IMR-90 (cell line): Measurements from ENCODE around the gene TMEM107. TPM values are rescaled to one million over a fixed set of nuclear protein-coding genes. Genes with fewer than 3 reads are reported as not detected.

ENCODE experiments used
- ATAC-seq: fragments of 200-7000 bp; cut with Tn5 transposase; 2 replicates; pipeline ENCODE4 v1.9.1; 2020; ENCODE audit warnings: low read depth, mild to moderate bottlenecking, moderate library complexity
- BruUV-seq: library from RNA; stranded (reverse); fragments of 400-500 nt; replicated peaks from 2 replicates; lab custom pipeline; 2021; lab: Mats Ljungman, UMichigan
- CTCF ChIA-PET: fragments of 300-600 bp; formaldehyde crosslinking; extraction: SDS; loops from one replicate; lab custom pipeline; 2021; ENCODE audit warnings: antibody characterized with exemption; lab: Yijun Ruan, JAX
- POLR2A ChIA-PET: fragments of 300-600 bp; sonication (Branson Sonifier 250); formaldehyde crosslinking; loops from one replicate; lab custom pipeline; 2022; ENCODE audit warnings: antibody characterized with exemption; ENCODE audit not compliant: unreplicated experiment; lab: Charles Lee
- DNase-seq: peaks from one replicate; pipeline ENCODE4 v3.0.0; 2013
- H2AFZ ChIP-seq: replicated peaks from 2 replicates; pipeline ENCODE3; 2013; ENCODE audit warnings: low read length, mild to moderate bottlenecking; ENCODE audit not compliant: poor library complexity
- H2AK5ac ChIP-seq: 2 replicates; pipeline ENCODE4 v1.6.1; 2013; ENCODE audit warnings: low read depth, low read length, inconsistent platforms
- H2AK9ac ChIP-seq: replicated peaks from 2 replicates; pipeline ENCODE3; 2013; ENCODE audit warnings: mild to moderate bottlenecking, low read depth, low read length, moderate library complexity; ENCODE audit not compliant: poor library complexity
- H2BK120ac ChIP-seq: 2 replicates; pipeline ENCODE4 v1.6.1; 2013; ENCODE audit warnings: low read depth, low read length, inconsistent platforms
- H2BK15ac ChIP-seq: 3 replicates; pipeline ENCODE4 v1.6.1; 2013; ENCODE audit warnings: low read depth, low read length, inconsistent platforms
- H2BK20ac ChIP-seq: 2 replicates; pipeline ENCODE4 v1.6.1; 2013; ENCODE audit warnings: low read depth, mild to moderate bottlenecking, inconsistent platforms, low read length, moderate library complexity
- H2BK5ac ChIP-seq: 2 replicates; pipeline ENCODE4 v1.6.1; 2013; ENCODE audit warnings: mild to moderate bottlenecking, low read depth, low read length, inconsistent platforms; ENCODE audit not compliant: poor library complexity, severe bottlenecking
- H3K14ac ChIP-seq: replicated peaks from 2 replicates; pipeline ENCODE4 v1.6.1; 2013; ENCODE audit warnings: low read depth, low read length, inconsistent platforms
- H3K18ac ChIP-seq: 2 replicates; pipeline ENCODE4 v1.6.1; 2013; ENCODE audit warnings: low read depth, low read length, control low read depth
- H3K23ac ChIP-seq: 2 replicates; pipeline ENCODE4 v1.6.1; 2013; ENCODE audit warnings: low read depth, low read length, inconsistent platforms
- H3K27ac ChIP-seq: 2 replicates; pipeline ENCODE4 v1.5.1; 2013; ENCODE audit warnings: mild to moderate bottlenecking, control low read depth, low read length; ENCODE audit not compliant: insufficient read depth
- H3K27me3 ChIP-seq: 2 replicates; pipeline ENCODE4 v1.6.1; 2013; ENCODE audit warnings: low read length; ENCODE audit not compliant: control insufficient read depth, insufficient read depth
- H3K36me3 ChIP-seq: 2 replicates; pipeline ENCODE4 v1.6.1; 2013; ENCODE audit warnings: low read length, mixed read lengths; ENCODE audit not compliant: control insufficient read depth, insufficient read depth
- H3K4ac ChIP-seq: 2 replicates; pipeline ENCODE4 v1.6.1; 2013; ENCODE audit warnings: low read depth, low read length, inconsistent platforms
- H3K4me1 ChIP-seq: 2 replicates; pipeline ENCODE4 v1.6.1; 2013; ENCODE audit warnings: low read length, mixed read lengths; ENCODE audit not compliant: control insufficient read depth, insufficient read depth
- H3K4me2 ChIP-seq: 2 replicates; pipeline ENCODE4 v1.6.1; 2013; ENCODE audit warnings: low read depth, mild to moderate bottlenecking, control low read depth, low read length, moderate library complexity
- H3K4me3 ChIP-seq: 2 replicates; pipeline ENCODE4 v1.5.1; 2013; ENCODE audit warnings: low read depth, mild to moderate bottlenecking, control low read depth, low read length, moderate library complexity; ENCODE audit not compliant: insufficient read depth
- H3K56ac ChIP-seq: 2 replicates; pipeline ENCODE4 v1.6.1; 2013; ENCODE audit warnings: low read length, inconsistent platforms; ENCODE audit not compliant: insufficient read depth; ENCODE audit errors: extremely low read depth
- H3K79me1 ChIP-seq, 2 experiments: 2 replicates each; pipeline ENCODE4 v1.6.1; 2013; ENCODE audit warnings: low read length in 2 of 2, inconsistent platforms in 1 of 2, low read depth in 1 of 2
- H3K9ac ChIP-seq: 2 replicates; pipeline ENCODE4 v1.6.1; 2013; ENCODE audit warnings: low read depth, low read length, control low read depth
- H3K9me1 ChIP-seq: 2 replicates; pipeline ENCODE4 v1.6.1; 2013; ENCODE audit warnings: low read length, inconsistent platforms; ENCODE audit not compliant: insufficient read depth
- H3K9me3 ChIP-seq: 2 replicates; pipeline ENCODE4 v1.6.1; 2013; ENCODE audit warnings: low read length; ENCODE audit not compliant: control insufficient read depth, insufficient read depth
- H4K20me1 ChIP-seq: 2 replicates; pipeline ENCODE4 v1.6.1; 2013; ENCODE audit warnings: low read length, inconsistent platforms; ENCODE audit not compliant: insufficient read depth
- H4K5ac ChIP-seq: 2 replicates; pipeline ENCODE4 v1.6.1; 2013; ENCODE audit warnings: mild to moderate bottlenecking, low read depth, low read length, control low read depth
- H4K8ac ChIP-seq, 2 experiments: 2 replicates each; pipeline ENCODE4 v1.6.1; 2013; ENCODE audit warnings: low read depth in 2 of 2, low read length in 2 of 2, control low read depth in 1 of 2, inconsistent platforms in 1 of 2
- H4K91ac ChIP-seq: 2 replicates; pipeline ENCODE4 v1.6.1; 2013; ENCODE audit warnings: low read depth, low read length, inconsistent platforms; ENCODE audit not compliant: insufficient read depth
- BHLHE40 ChIP-seq: fragments of 150-350 bp; IDR thresholded peaks from 2 replicates; pipeline ENCODE4 v1.6.1; 2016; ENCODE audit warnings: mild to moderate bottlenecking, low read depth, low read length
- CEBPB ChIP-seq: IDR thresholded peaks from 2 replicates; pipeline ENCODE4 v1.6.1; 2012; ENCODE audit warnings: low read depth, low read length, improper control_type of control experiment
- CHD1 ChIP-seq: IDR thresholded peaks from 2 replicates; pipeline ENCODE4 v1.6.1; 2012; ENCODE audit warnings: low read depth, low read length, improper control_type of control experiment
- MAFK ChIP-seq: IDR thresholded peaks from 2 replicates; pipeline ENCODE4 v1.6.1; 2012; ENCODE audit warnings: low read depth, low read length, improper control_type of control experiment
- NFE2L2 ChIP-seq: fragments of 150-350 bp; IDR thresholded peaks from 2 replicates; pipeline ENCODE4 v1.6.1; 2016; ENCODE audit warnings: low read depth, mild to moderate bottlenecking, low read length
- POLR2A ChIP-seq: IDR thresholded peaks from 2 replicates; pipeline ENCODE4 v1.6.1; 2012; ENCODE audit warnings: mild to moderate bottlenecking, low read depth, low read length
- RAD21 ChIP-seq: IDR thresholded peaks from 2 replicates; pipeline ENCODE4 v1.6.1; 2012; ENCODE audit warnings: low read length, improper control_type of control experiment
- SMC3 ChIP-seq: fragments of 150-350 bp; IDR thresholded peaks from 2 replicates; pipeline ENCODE4 v1.6.1; 2016; ENCODE audit warnings: low read depth, mild to moderate bottlenecking, antibody characterized with exemption, low read length, moderate library complexity
- WGBS, 2 experiments: methylation state at CpG; one replicate each; pipeline versions ENCODE4 v1.1.5 to v1.1.7; 2013; ENCODE audit warnings: missing lambda C conversion rate in 2 of 2; ENCODE audit not compliant: insufficient read length in 1 of 2; ENCODE audit errors: extremely low coverage in 2 of 2; 5-methylcytosine and 5-hydroxymethylcytosine counted together
- dilution Hi-C: fragments of 300-500 bp; cut with HindIII; formaldehyde crosslinking; loops from one replicate; pipeline ENCODE4 v1.14.3; 2018; ENCODE audit warnings: low sequenced_read_pairs; ENCODE audit not compliant: unreplicated experiment
- in situ Hi-C: fragments of 300-500 bp; cut with MboI; formaldehyde crosslinking; loops from 3 replicates; pipeline ENCODE4 v1.14.3; 2019; ENCODE audit warnings: low sequenced_read_pairs, inconsistent platforms, mixed read lengths
- intact Hi-C: fragments of 100-400 bp; cut with micrococcal nuclease; formaldehyde crosslinking; loops from 2 replicates; pipeline ENCODE4 v1.10.0; 2022
- polyA plus RNA-seq, 3 experiments: library from polyadenylated mRNA; depleted of rRNA; stranded (reverse); fragments of >200 nt; gene quantifications; 2 replicates each; pipeline ENCODE4 v1.2.3, GENCODE V29; 2012; ENCODE audit warnings: low replicate concordance in 1 of 3
- total RNA-seq: library from RNA; depleted of rRNA; stranded (reverse); fragments of >200 nt; gene quantifications from 2 replicates; pipeline ENCODE4 v1.2.3, GENCODE V29; 2012
- TF ChIP-seq, protein P1 (sequence below): conservative IDR thresholded peaks from 2 replicates; pipeline ENCODE4 v1.5.1; 2012; ENCODE audit warnings: mild to moderate bottlenecking, low read depth, low read length, improper control_type of control experiment
- TF ChIP-seq, protein P2 (sequence below): fragments of 150-350 bp; IDR thresholded peaks from 2 replicates; pipeline ENCODE4 v1.6.1; 2017; ENCODE audit warnings: mild to moderate bottlenecking, antibody characterized with exemption, low read length, low read depth
- TF ChIP-seq, protein P3 (sequence below): fragments of 150-350 bp; IDR thresholded peaks from 2 replicates; pipeline ENCODE4 v1.6.1; 2016; ENCODE audit warnings: low read depth, mild to moderate bottlenecking, low read length, moderate library complexity, borderline replicate concordance

The TMEM107 gene
- total and polyA plus RNA-seq, 2 of the 4 experiments (the other 2 are of a cell fraction): 12.9 to 14.3 TPM

DNA sequence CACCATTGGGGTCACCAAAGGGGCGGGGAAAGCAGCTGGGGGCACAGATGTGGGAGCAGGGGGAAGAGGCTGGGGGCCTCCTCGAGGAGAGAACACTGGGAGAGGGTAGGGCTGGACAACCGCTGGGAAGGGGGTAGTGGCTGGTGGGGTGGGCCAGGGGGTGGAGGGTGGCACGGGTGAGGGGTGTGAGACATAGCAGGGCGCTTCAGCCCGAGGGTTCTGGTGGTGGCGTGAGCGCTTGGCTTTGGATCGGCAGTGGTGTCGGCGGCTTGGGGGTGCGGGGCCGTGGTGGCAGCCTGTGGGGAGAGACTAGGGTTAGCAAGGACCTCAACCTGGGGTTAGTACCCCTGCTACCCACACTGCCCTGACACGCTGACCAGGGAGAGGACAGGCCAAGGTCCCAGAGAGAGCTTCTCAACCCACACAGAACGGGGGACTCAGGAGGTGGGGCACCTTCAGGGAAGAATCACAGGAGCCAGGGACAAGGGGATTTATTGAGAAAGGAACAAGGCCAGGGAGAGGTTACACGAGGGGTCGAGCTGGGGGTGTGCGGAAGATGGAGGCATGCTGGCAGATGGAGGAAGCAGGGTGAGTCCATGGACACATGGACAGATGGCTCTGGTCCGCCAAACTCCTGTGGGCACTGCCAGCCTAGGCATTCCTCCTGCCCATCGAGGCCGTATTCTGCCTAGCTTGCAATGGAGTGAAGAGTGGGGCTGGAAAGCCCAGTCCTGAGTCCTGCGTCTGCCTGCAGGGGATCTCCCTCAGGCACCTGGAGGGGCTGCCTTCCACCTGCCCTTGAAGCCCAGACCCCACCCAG is 32.4 kb downstream of the TMEM107 start:
- in situ Hi-C loops (no loop called here), intact Hi-C loops (no loop called here), dilution Hi-C loops (no loop called here)
- Histone ChIP-seq H3K9me1 (peaks cover 6% of the 10 kb centered on the region; the same call in 1 of the 2 replicates), H3K4me3 (no peak overlapping the region), H3K79me1 (no peaks in the 10 kb centered on the region), H3K14ac (no peak overlapping the region), H3K27ac (no peak overlapping the region), H4K8ac (no peak overlapping the region), H3K9ac (no peak overlapping the region), H2BK20ac (no peak overlapping the region), H4K20me1 (peaks cover 8% of the 10 kb centered on the region), H3K56ac (no peak overlapping the region), H3K27me3 (no peaks in the 10 kb centered on the region), H2AFZ (no peak overlapping the region), H3K9me3 (no peaks in the 10 kb centered on the region), H3K23ac (no peak overlapping the region), H3K18ac (no peak overlapping the region), H3K36me3 (peaks cover 57% of the 10 kb centered on the region), H4K91ac (no peak overlapping the region), H3K4ac (no peak overlapping the region), H2BK120ac (no peak overlapping the region), H2BK15ac (no peak overlapping the region), H3K4me1 (no peaks in the 10 kb centered on the region), H4K5ac (no peak overlapping the region), H2BK5ac (no peak overlapping the region), H3K4me2 (no peak overlapping the region), H2AK9ac (no peak overlapping the region), H2AK5ac (no peak overlapping the region)
- ChIA-PET CTCF (no interaction called here), POLR2A (no interaction called here)
- no peak for TF ChIP-seq RAD21
- TF ChIP-seq CEBPB: no peak
- TF ChIP-seq MAFK: no peak
- TF ChIP-seq, protein P1, sequence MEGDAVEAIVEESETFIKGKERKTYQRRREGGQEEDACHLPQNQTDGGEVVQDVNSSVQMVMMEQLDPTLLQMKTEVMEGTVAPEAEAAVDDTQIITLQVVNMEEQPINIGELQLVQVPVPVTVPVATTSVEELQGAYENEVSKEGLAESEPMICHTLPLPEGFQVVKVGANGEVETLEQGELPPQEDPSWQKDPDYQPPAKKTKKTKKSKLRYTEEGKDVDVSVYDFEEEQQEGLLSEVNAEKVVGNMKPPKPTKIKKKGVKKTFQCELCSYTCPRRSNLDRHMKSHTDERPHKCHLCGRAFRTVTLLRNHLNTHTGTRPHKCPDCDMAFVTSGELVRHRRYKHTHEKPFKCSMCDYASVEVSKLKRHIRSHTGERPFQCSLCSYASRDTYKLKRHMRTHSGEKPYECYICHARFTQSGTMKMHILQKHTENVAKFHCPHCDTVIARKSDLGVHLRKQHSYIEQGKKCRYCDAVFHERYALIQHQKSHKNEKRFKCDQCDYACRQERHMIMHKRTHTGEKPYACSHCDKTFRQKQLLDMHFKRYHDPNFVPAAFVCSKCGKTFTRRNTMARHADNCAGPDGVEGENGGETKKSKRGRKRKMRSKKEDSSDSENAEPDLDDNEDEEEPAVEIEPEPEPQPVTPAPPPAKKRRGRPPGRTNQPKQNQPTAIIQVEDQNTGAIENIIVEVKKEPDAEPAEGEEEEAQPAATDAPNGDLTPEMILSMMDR: no peak
- TF ChIP-seq CHD1: no peak
- TF ChIP-seq POLR2A: no peak; the same call in 1 of the 2 replicates
- no peak for TF ChIP-seq SMC3
- TF ChIP-seq NFE2L2: no peak
- TF ChIP-seq, protein P2, sequence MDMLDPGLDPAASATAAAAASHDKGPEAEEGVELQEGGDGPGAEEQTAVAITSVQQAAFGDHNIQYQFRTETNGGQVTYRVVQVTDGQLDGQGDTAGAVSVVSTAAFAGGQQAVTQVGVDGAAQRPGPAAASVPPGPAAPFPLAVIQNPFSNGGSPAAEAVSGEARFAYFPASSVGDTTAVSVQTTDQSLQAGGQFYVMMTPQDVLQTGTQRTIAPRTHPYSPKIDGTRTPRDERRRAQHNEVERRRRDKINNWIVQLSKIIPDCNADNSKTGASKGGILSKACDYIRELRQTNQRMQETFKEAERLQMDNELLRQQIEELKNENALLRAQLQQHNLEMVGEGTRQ: no peak
- TF ChIP-seq, protein P3, sequence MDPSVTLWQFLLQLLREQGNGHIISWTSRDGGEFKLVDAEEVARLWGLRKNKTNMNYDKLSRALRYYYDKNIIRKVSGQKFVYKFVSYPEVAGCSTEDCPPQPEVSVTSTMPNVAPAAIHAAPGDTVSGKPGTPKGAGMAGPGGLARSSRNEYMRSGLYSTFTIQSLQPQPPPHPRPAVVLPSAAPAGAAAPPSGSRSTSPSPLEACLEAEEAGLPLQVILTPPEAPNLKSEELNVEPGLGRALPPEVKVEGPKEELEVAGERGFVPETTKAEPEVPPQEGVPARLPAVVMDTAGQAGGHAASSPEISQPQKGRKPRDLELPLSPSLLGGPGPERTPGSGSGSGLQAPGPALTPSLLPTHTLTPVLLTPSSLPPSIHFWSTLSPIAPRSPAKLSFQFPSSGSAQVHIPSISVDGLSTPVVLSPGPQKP: no peak
- no peak for TF ChIP-seq BHLHE40
- BruUV-seq: no TSS peak
- ATAC-seq (no peak), DNase-seq (no peak)
- 90% methylated on average over 6 of the region's 22 CpGs; no CpG with 5 or more reads in 1 of the 2 experiments for WGBS, 2 experiments
